CD4-positive, alpha-beta T cell treated with Interleukin-17A for 4 hours (primary cell): Measurements from ENCODE around the gene NXF1.
"Not testable (repeated sequence)": the region's sequence is repeated elsewhere in the genome, so short reads cannot be mapped to it uniquely, and the experiment has no call there.

Source experiments
- DNase-seq: peaks from one replicate; pipeline ENCODE4 v3.0.0-alpha.2; 2020; ENCODE audit warnings: mixed read lengths

Gene NXF1

GRCh38 chr11:62782753-62783152 lies 22.5 kb downstream of the NXF1 start:
- DNase-seq, result no peak

- no peak for DNase-seq
Observed at GRCh38 chr11:62778441-62778840, 26.8 kb downstream of the NXF1 start.

- no peak for DNase-seq
Observed at GRCh38 chr11:62777389-62777788, 27.9 kb downstream of the NXF1 start.

DNA sequence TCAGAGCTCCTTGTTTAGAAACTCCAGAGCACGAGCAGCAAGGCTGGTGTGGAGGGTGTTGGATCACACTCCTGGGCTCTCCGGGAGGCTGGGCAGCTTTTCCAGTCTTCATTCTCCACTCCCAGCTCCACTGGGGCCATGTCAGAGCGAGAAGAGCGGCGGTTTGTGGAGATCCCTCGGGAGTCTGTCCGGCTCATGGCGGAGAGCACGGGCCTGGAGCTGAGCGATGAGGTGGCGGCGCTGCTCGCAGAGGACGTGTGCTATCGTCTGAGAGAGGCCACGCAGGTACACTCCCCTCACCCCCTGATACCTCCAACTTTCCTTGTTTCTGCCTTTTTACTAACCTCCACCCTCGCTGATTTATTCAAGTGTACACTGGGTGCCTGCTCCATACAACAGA lies 29.6 kb downstream of the NXF1 start:
- no peak for DNase-seq

DNA sequence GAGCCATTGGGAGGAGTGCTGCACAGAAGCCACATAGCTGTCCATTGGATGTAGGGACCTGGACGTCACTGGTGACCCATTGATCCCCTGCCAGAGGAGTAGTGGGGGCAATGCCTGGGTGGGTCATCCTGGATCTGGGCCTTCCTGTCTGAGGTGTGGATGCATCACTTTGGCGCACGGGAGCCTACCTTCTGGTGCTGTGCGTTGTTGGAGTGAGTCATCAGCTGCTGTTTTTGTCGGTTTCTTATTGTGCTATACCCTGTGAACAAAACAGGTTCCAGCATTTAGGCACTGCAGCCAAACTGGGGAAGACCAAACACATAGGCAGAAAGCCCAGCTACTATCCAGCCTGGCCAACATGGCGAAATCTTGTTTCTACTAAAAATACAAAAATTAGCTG lies 30.8 kb downstream of the NXF1 start:
- no peak for DNase-seq

DNA sequence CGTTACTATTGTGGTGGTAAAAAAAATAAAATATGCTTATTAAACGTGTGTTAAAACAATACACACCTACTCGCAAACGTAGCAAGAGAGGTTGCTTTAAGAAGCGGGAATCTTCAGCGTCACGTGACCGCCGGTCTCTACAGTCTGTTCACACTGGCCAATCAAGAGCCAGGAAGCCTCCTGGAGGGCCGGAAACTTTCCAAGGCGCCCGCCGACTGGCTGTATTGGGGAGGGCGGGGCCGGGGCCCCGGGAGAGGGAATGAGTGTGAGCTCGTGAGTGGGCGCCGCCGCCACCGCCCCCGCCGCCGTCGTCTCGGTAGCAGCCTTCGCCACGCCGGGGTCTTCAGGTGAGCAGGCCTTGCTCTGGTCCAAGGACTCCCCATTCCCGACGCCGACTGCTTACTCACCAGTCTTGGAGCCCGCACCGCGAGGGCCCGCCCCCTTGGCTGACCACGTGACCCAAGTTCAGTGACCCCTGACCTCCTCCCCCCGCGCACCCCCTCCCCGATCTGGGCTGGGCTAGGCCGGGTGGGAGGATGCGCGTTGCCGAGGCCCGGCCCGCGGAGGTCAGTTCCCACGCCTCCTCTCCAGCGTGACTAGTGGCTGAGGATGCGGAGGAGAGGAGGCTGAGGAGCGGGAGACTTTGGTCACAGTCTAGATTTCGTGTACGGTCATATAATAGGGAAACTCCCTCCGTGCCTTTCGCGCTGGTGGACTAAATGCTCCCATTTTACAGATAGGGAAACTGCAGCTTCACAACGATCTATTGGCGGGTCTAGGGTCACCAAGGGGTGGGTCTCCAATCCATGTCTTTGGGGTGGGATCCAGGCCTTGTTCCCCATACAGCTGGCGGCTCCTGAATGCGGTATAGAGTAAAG lies 33.9 kb downstream of the NXF1 start, which contains the start of gene TAF6L:
Gene TAF6L (plus strand): TSS at position 253 of the 878 bp plus-strand sequence. CDS start 4,388 bp downstream, outside the sequence.
- peak; percentile 96 for DNase-seq

GRCh38 chr11:62770778-62771143 lies 34.5 kb downstream of the NXF1 start:
- no peak for DNase-seq

GRCh38 chr11:62760867-62761227 lies 44.4 kb downstream of the NXF1 start:
- DNase-seq, result not testable (repeated sequence)

- no peak for DNase-seq
Observed at GRCh38 chr11:62757846-62758788, 47.1 kb downstream of the NXF1 start.

GRCh38 chr11:62755086-62755615 lies 50.1 kb downstream of the NXF1 start:
- no peak for DNase-seq

GRCh38 chr11:62753736-62754603 lies 51.3 kb downstream of the NXF1 start, which contains the start of gene ZBTB3:
Gene ZBTB3, minus strand, starts transcription at chr11:62754160. Its CDS starts 496 bp downstream, at chr11:62753664.
- DNase-seq, result peak; percentile 98

DNA sequence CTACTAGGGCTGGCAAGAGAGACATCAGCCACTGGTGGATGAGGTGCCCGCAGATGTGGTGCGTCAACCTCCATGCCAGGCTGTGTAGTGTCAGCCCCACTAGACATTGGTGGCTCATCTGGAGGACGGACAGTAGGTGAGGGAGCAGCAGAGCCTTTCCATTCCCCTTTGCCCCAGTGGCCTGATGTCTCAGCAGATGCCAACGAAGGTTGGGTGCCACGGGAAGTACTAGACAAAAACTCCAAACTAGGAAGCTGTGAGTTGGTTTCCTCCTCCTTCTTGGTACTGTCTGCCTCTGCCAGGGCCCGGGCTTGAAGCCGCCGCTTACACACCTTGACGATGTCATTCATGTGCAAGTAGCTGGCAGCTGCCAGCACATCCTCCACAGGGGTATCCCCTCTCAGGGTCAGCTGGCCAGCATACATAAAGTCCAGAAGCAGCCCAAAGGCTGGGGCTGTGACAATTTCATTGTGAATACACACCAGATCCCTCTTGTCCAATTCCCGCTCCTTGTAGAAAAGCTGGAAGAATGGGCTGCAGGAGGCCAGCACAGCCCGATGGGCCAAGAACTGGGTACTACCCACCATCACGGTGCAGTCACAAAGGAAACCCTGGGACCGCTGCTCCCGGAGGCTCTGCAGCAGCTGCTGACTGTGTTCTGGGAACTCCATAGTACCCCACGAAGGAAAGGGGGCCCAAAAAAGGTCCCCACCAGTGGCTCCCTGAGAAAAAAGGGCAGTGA lies 52.1 kb downstream of the NXF1 start:
- peak; percentile 19 for DNase-seq

DNA sequence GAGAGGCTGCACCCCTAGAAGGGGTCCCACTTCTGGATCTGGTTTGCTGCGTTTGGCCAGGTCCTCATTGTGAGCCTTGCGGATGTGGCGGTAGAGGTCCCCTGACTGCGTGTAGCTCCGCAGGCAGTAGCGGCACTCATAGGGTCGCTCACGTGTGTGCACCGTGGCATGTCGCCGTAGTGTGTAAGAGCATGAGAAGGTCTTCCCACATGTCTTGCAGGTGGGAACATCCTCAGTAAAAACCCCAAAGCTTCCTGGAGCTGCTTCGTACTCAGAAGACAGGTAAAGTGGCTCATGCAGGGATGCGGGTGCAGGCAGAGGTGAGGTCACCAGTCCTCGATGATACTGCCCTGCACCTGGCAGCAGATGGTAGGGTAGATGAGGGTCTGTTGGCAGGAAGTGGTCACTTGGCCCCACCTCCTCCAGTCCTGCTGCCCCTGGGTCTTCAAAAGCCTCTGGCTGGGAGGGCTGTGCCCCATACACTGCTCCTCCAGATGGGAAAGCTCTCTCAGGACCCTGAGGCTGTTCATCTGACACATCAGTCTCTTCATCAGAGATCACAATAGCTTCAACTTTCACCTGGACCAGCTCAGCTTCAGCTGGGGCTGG lies 53.0 kb downstream of the NXF1 start:
- DNase-seq, result no peak

DNA sequence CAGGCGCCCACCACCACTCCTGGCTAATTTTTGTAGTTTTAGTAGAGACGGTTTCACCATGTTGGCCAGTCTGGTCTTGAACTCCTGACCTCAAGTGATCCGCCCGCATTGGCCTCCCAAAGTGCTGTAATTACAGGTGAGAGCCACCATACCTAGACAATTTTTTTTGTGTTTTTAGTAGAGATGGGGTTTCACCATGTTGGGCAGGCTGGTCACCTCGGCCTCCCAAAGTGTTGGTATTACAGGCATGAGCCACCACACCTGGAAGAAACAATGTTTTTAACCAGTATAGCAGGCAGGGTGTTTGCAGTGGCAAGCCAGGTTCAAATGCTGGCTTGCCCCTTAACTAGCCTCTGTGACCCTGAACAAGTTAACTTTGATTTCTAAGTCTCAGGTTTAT lies 55.3 kb downstream of the NXF1 start:
- DNase-seq, result not testable (repeated sequence)

DNA sequence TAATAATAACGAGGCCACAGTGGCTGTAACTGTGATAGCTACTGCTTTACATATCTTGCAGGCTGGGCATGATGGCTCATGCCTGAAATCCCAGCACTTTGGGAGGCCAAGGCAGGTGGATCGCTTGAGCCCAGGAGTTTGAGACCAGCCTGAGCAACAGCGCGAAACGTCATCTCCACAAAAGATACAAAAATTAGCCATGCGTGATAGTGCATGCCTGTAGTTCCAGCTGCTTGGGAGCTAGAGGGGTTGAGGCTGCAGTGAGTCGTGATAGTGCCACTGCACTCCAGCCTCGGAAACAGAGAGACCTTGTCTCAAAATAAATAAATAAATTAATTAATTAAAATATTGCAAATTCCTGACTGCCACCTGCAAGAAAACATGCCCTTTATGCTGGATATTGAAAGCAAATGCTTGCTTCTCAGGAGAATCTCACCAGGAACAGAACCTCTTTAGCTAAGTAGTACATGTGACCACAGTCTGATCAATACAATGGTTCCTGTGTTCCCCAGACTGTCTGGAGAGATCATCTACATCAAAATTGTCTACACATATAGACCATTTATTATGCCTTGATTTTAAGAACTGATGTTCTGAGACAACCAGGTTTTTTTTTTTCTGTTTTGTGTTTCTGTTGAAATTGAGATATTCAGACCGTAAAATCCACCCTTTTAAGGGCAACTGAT lies 57.6 kb downstream of the NXF1 start:
- DNase-seq, result no peak
